HepG2 (cell line): ENCODE data around the gene TSPAN13. TPM values are rescaled to one million over a fixed set of nuclear protein-coding genes. Genes with fewer than 3 reads are reported as not detected.

Source experiments
- ATAC-seq: fragments of 200-7000 bp; cut with Tn5 transposase; 3 replicates; pipeline ENCODE4 v1.9.1; 2020; ENCODE audit warnings: mild to moderate bottlenecking, moderate library complexity
- BruUV-seq: library from RNA; stranded (reverse); fragments of 400-500 nt; replicated peaks from 2 replicates; lab custom pipeline; 2021; lab: Mats Ljungman, UMichigan
- CTCF ChIA-PET: fragments of 300-600 bp; formaldehyde crosslinking; extraction: SDS; loops from one replicate; lab custom pipeline; 2021; ENCODE audit warnings: low total read pairs, inconsistent platforms, low intra/inter-chr PET ratio; lab: Yijun Ruan, JAX
- POLR2A ChIA-PET: fragments of 350-600 bp; sonication (Branson Sonifier 250); formaldehyde crosslinking; loops from one replicate; lab custom pipeline; 2020; ENCODE audit warnings: antibody characterized with exemption, inconsistent platforms; lab: Yijun Ruan, JAX
- DNase-seq: peaks from one replicate; pipeline ENCODE4 v3.0.0-alpha.2; 2015; ENCODE audit warnings: low spot score
- FAIRE-seq: peaks from 3 replicates; lab custom pipeline; 2011; peaks lifted over from hg19 to GRCh38; lab: Jason Lieb, UNC
- H2AFZ ChIP-seq: one replicate; pipeline ENCODE4 v1.6.1; 2011; ENCODE audit warnings: low read length, inconsistent platforms
- H3K27ac ChIP-seq: fragments of 300-600 bp; 3 replicates; pipeline ENCODE4 v1.8.0; 2011; ENCODE audit warnings: mixed run types, mild to moderate bottlenecking, mixed read lengths, low read length, inconsistent platforms; ENCODE audit not compliant: insufficient read depth; ENCODE audit errors: extremely low read length
- H3K27me3 ChIP-seq, 2 experiments: fragments of 200-600 bp in 1 of 2; 2 replicates in 1 of 2; 3 replicates in 1 of 2; pipeline versions ENCODE4 v1.6.0 to v1.8.0; 2011; ENCODE audit warnings: low read length in 2 of 2, mild to moderate bottlenecking in 2 of 2, moderate library complexity in 2 of 2, inconsistent platforms in 1 of 2; ENCODE audit not compliant: insufficient read depth in 2 of 2, control insufficient read depth in 1 of 2
- H3K36me3 ChIP-seq, 2 experiments: fragments of 200-600 bp in 1 of 2; replicated peaks in 1 of 2; 2 replicates in 1 of 2; 3 replicates in 1 of 2; pipeline versions ENCODE4 v1.5.1 to v1.8.0; 2011; ENCODE audit warnings: low read length in 2 of 2, inconsistent platforms in 1 of 2; ENCODE audit not compliant: insufficient read depth in 2 of 2, control insufficient read depth in 1 of 2
- H3K4me1 ChIP-seq: 2 replicates; pipeline ENCODE4 v1.5.1; 2012; ENCODE audit warnings: low read length, inconsistent platforms; ENCODE audit not compliant: insufficient read depth
- H3K4me2 ChIP-seq: 2 replicates; pipeline ENCODE4 v1.6.0; 2011; ENCODE audit warnings: low read depth, low read length, inconsistent platforms
- H3K4me3 ChIP-seq, 3 experiments: fragments of 200-600 bp in 1 of 3; sonication (generic), shearing (Covaris generic) in 1 of 3; replicated peaks in 1 of 3; 2 replicates each; pipeline ENCODE4 v1.5.1; 2011 to 2016; ENCODE audit warnings: low read length in 3 of 3, inconsistent platforms in 2 of 3, low read depth in 2 of 3, mild to moderate bottlenecking in 2 of 3, control low read depth in 1 of 3, mixed read lengths in 1 of 3; ENCODE audit not compliant: insufficient read depth in 1 of 3
- H3K79me2 ChIP-seq: one replicate; pipeline ENCODE4 v1.6.1; 2011; ENCODE audit warnings: low read length, inconsistent platforms; ENCODE audit not compliant: insufficient read depth
- H3K9ac ChIP-seq: 2 replicates; pipeline ENCODE4 v1.6.0; 2011; ENCODE audit warnings: mild to moderate bottlenecking, low read depth, low read length, inconsistent platforms; ENCODE audit not compliant: insufficient read depth
- H3K9me3 ChIP-seq: 2 replicates; pipeline ENCODE4 v1.5.1; 2012; ENCODE audit warnings: mild to moderate bottlenecking, low read length
- H4K20me1 ChIP-seq: 2 replicates; pipeline ENCODE4 v1.6.0; 2011; ENCODE audit warnings: inconsistent platforms, mild to moderate bottlenecking, low read length, moderate library complexity; ENCODE audit not compliant: insufficient read depth
- BHLHE40 ChIP-seq: IDR thresholded peaks from 2 replicates; pipeline ENCODE4 v1.6.1; 2011; ENCODE audit warnings: low read length, improper control_type of control experiment
- DDIT3 ChIP-seq: sonication (generic); formaldehyde crosslinking; IDR thresholded peaks from 2 replicates; pipeline ENCODE4 v1.4.0; 2020; ENCODE audit warnings: mild to moderate bottlenecking, missing genetic modification reagents
- DPF2 ChIP-seq: sonication (generic); formaldehyde crosslinking; IDR thresholded peaks from 2 replicates; pipeline ENCODE4 v1.4.0; 2020; ENCODE audit warnings: mild to moderate bottlenecking, low read depth, missing genetic modification reagents, borderline replicate concordance
- JUN ChIP-seq: sonication (generic); formaldehyde crosslinking; IDR thresholded peaks from 2 replicates; pipeline ENCODE4 v1.4.0; 2020; ENCODE audit warnings: mild to moderate bottlenecking, missing genetic modification reagents
- MAZ ChIP-seq, 2 experiments: sonication (generic) in 1 of 2; formaldehyde crosslinking in 1 of 2; IDR thresholded peaks; 2 replicates each; pipeline versions ENCODE4 v1.5.0 to v1.6.1; 2012 to 2020; ENCODE audit warnings: low read depth in 2 of 2, mild to moderate bottlenecking in 2 of 2, borderline replicate concordance in 1 of 2, improper control_type of control experiment in 1 of 2, low read length in 1 of 2, missing genetic modification reagents in 1 of 2, moderate library complexity in 1 of 2
- MTF2 ChIP-seq: sonication (generic); formaldehyde crosslinking; IDR thresholded peaks from 2 replicates; pipeline ENCODE4 v1.5.0; 2020; ENCODE audit warnings: missing genetic modification reagents, borderline replicate concordance
- PTBP1 ChIP-seq: fragments of 200-400 bp; formaldehyde crosslinking; IDR thresholded peaks from 2 replicates; pipeline ENCODE4 v1.6.1; 2018; ENCODE audit warnings: low read length, low read depth; ENCODE audit not compliant: poor library complexity, severe bottlenecking
- SMAD9 ChIP-seq: sonication (generic); formaldehyde crosslinking; IDR thresholded peaks from 2 replicates; pipeline ENCODE4 v1.5.1; 2020; ENCODE audit warnings: mild to moderate bottlenecking, missing genetic modification reagents
- ZFP41 ChIP-seq: sonication (generic); formaldehyde crosslinking; IDR thresholded peaks from 2 replicates; pipeline ENCODE4 v1.4.0; 2020; ENCODE audit warnings: mild to moderate bottlenecking, missing genetic modification reagents, borderline replicate concordance
- ZNF430 ChIP-seq: sonication (generic); formaldehyde crosslinking; IDR thresholded peaks from 2 replicates; pipeline ENCODE4 v1.9.0; 2021; ENCODE audit warnings: mild to moderate bottlenecking, missing genetic modification reagents
- ZNF605 ChIP-seq: sonication (generic); formaldehyde crosslinking; IDR thresholded peaks from 2 replicates; pipeline ENCODE4 v1.8.0; 2022; ENCODE audit warnings: mild to moderate bottlenecking, missing genetic modification reagents
- ZNF768 ChIP-seq: sonication (generic); formaldehyde crosslinking; IDR thresholded peaks from 2 replicates; pipeline ENCODE4 v1.4.0; 2020; ENCODE audit warnings: missing genetic modification reagents
- WGBS: methylation state at CpG from one replicate; pipeline ENCODE4 v1.1.6; 2017; ENCODE audit warnings: low lambda C conversion rate; 5-methylcytosine and 5-hydroxymethylcytosine counted together
- in situ Hi-C: cut with HindIII; loops from 2 replicates; pipeline ENCODE4 v1.10.0; 2017; ENCODE audit warnings: low pct_unique_long_range_greater_than_20kb; ENCODE audit not compliant: extremely low pct_ligation_motif_present
- intact Hi-C: fragments of 100-400 bp; cut with micrococcal nuclease; formaldehyde crosslinking; loops from one replicate; pipeline ENCODE4 v1.10.0; 2022; ENCODE audit not compliant: unreplicated experiment
- polyA plus RNA-seq, 8 experiments: library from polyadenylated mRNA; depleted of rRNA in 3 of 8; stranded (reverse) in 7 of 8; unstranded in 1 of 8; fragments of >200 nt; fragmentation: Illumina TruSeq in 4 of 8; extraction: Trizol in 4 of 8; gene quantifications; 2 replicates each; pipeline versions ENCODE4 v1.2.1 to v1.2.3, GENCODE V29; 2011 to 2016; ENCODE audit warnings: low read depth in 4 of 8, missing spikeins in 1 of 8, mixed read lengths in 1 of 8; ENCODE audit not compliant: insufficient read depth in 1 of 8
- total RNA-seq, 5 experiments: library from RNA; depleted of rRNA; stranded (reverse); fragments of >200 nt; fragmentation: Illumina TruSeq; extraction: Trizol; gene quantifications; 2 replicates each; pipeline ENCODE4 v1.2.3, GENCODE V29; 2016; ENCODE audit warnings: low read depth in 1 of 5

TSPAN13 gene
- total and polyA plus RNA-seq, 2 of the 13 experiments (the other 11 are each of a cell fraction or from before 2014, with no cell fraction given) = 5.8 to 6.2 TPM

- in situ Hi-C loops (no loop called here), intact Hi-C loops (no loop called here)
- no peaks in the 10 kb centered on the region for H3K9me3 ChIP-seq
- no peaks in the 10 kb centered on the region for H4K20me1 ChIP-seq
- 0 out of 5 replicates have a peak, but pooled peaks cover 0 to 6% of the 10 kb centered on the region in 2 experiments for H3K27me3 ChIP-seq
- no peak for ATAC-seq
- H3K4me1 ChIP-seq = peaks cover 23% of the 10 kb centered on the region
- POLR2A ChIA-PET = no interaction called here
- no peak overlapping the region for H3K9ac ChIP-seq
- BruUV-seq = no TSS peak
- TF ChIP-seq BHLHE40 = no peak
- TF ChIP-seq MTF2 = no peak
- TF ChIP-seq ZNF768 (CRISPR knock-in tag) = no peak
- no peak for TF ChIP-seq MAZ (IDR thresholded peaks at IDR 0.05; ENCODE audit: borderline replicate concordance, low read depth, low read length)
- no peak for TF ChIP-seq MAZ (CRISPR knock-in tag; IDR thresholded peaks at IDR 0.05; ENCODE audit: low read depth)
- no peak for TF ChIP-seq DDIT3 (CRISPR knock-in tag)
- no peak for TF ChIP-seq ZNF605
- no peak for DNase-seq
- H3K36me3 ChIP-seq = no peaks in the 10 kb centered on the region
- no peak overlapping the region for H2AFZ ChIP-seq
- H3K27ac ChIP-seq = no peak overlapping the region
- no peak overlapping the region for H3K4me3 ChIP-seq
- FAIRE-seq = no peak
- peak overlapping the region; percentile 47; the same call in 1 of the 2 replicates for H3K4me2 ChIP-seq
- H3K79me2 ChIP-seq = no peaks in the 10 kb centered on the region
- CTCF ChIA-PET = no interaction called here
- WGBS = 2% methylated on average over 3 of the region's 3 CpGs
These were observed 51.9 kb downstream of the TSPAN13 start for GRCh38 chr7:16805441-16805840.

- Histone ChIP-seq H3K9me3 (no peaks in the 10 kb centered on the region), H3K4me2 (no peak overlapping the region), H3K27me3 (0 out of 5 replicates have a peak, but pooled peaks cover 0 to 6% of the 10 kb centered on the region in 2 experiments), H3K4me3 (no peak overlapping the region), H3K9ac (no peak overlapping the region), H2AFZ (no peak overlapping the region), H3K79me2 (no peaks in the 10 kb centered on the region), H3K36me3 (no peaks in the 10 kb centered on the region), H4K20me1 (no peaks in the 10 kb centered on the region), H3K4me1 (peaks cover 10% of the 10 kb centered on the region), H3K27ac (no peak overlapping the region)
- no TSS peak for BruUV-seq
- ChIA-PET POLR2A (no interaction called here), CTCF (no interaction called here)
- intact Hi-C loops (no loop called here), in situ Hi-C loops (no loop called here)
- FAIRE-seq (no peak), ATAC-seq (no peak), DNase-seq (no peak)
- WGBS = 2% methylated on average over 2 of the region's 2 CpGs
- TF ChIP-seq PTBP1 = no peak
- TF ChIP-seq SMAD9 = no peak
- no peak for TF ChIP-seq ZFP41 (CRISPR knock-in tag)
- no peak for TF ChIP-seq JUN (CRISPR knock-in tag)
- no peak for TF ChIP-seq DPF2 (CRISPR knock-in tag)
- no peak for TF ChIP-seq ZNF430
These were observed 56.6 kb downstream of the TSPAN13 start for GRCh38 chr7:16810112-16810511.
